Measurements from ENCODE around the gene DPH1.

The DPH1 gene

DNA sequence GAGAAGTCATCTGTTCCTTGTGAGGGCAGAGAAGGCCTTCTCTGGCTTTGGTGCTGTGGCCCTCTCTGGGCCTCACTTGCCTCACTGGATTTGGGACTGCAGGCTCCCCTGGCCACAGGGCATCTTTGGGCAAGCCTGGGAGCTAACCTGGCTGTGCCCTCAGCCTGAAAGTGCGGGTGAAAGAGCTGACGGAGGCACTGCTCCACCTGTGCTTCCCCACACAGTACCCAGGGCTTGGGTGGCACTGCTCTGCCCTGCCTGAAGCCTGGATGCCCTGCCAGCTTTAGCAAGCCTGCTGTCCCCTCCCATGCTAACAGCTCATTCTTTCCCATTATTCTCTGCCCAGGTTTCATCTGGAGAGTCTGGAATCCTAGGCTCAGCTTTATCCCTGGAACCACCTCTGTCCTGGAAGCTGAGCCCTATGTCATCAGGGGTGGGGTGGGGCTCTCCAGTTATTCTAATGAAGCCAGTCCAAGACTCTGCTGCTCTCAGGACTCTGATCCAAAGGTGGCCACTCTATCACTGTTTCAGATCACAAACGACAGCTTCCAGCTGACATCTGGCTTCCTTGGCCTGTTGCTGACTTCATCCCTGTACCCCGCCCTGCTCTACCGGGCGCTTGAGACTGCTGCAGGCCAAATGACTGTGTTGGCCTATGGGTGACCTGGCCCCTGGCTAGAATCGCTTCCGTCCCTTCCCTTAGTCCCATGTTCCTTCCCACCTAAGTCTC is 54.2 kb downstream of the DPH1 start:
- DNase-seq = no peak

DNA sequence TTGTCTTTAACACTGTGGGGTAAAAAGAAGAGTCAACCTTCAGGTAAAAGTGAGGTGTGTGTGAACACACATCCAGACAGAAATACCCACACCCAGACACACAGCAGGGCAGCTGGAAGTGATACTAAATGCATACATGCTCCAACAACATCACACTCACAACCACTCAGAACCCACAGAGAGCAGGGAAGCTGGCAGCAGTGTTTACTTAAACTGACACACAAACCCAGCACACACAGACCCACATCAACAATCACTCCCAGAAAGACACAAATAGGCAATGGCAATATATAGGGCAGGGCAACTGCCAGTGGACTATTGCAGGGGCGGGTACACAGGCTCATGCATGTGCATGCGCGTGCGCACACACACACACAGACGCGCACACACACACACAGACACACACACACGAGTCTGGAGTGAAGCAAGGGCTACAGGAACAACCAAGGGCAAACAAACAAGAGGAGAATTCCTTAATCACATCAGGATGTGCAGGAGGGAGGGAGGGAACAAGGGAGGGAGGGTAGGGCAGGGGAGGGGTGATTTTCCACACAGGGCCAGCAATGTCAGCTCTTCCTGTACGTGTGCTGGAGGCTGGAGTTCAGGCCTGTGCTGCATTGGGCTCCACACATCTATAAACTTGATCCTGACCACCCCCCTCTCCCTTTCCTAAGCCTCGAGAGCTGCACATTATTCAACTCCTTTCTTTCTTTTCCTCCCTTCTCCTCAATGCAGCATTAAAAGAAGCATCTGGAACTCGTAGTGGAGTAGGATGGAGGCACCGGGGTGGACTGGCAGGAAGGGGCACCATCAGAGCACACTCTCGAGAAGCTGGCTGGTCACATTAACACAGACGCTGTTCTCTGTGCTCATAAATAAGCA is 55.1 kb downstream of the DPH1 start:
- DNase-seq = no peak

- no peak for DNase-seq
These were observed 55.6 kb downstream of the DPH1 start for GRCh38 chr17:2085648-2085949.

DNA sequence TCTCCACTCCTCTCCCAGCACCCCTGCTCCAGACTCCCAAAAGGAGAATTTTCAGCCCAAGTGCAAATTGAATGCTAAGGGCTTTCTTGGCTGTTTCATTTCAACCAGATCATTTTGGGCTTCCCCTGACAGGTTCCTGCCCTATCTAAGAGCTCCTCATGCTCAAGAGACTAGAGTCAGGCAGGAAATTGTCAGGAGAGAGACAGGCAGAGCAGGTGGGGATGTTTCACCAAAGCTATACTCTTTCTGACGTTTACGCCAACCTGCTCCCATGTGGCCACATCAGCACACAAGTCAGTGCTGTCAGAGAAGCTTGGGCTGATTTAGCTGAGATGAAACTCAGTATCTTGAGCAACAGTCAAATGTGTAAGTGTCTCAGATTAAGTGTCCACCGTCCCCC is 56.4 kb downstream of the DPH1 start:
- DNase-seq = no peak

DNA sequence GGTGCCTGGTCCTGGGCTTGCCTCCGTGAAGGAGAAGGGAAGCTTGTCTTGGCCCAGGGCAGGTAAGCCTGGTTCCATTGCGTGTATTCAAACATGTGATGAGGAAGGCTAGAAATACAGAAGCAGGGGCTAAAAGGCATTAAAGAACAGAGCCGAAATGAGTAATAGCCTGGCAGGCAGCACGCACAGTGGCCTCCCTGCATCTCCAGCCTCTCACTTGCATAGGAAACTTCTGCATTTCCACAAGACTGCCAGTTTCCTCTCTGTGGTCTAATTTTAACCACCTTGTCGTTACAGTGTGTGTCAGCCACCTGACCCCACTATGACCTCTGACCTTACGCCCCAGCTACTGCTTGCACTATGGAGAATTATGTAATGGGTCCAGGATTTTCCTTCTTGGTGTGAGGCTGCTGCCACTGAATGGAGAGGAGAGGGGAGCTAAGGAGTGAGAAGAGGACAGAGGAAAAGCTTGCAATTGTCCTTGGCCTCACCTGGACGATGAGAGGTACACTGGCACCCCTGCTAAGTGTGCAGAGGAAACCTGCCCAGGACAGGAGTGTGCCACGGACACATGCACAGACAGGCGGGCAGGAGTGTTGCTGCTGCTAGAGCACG is 57.8 kb downstream of the DPH1 start:
- DNase-seq = no peak

DNA sequence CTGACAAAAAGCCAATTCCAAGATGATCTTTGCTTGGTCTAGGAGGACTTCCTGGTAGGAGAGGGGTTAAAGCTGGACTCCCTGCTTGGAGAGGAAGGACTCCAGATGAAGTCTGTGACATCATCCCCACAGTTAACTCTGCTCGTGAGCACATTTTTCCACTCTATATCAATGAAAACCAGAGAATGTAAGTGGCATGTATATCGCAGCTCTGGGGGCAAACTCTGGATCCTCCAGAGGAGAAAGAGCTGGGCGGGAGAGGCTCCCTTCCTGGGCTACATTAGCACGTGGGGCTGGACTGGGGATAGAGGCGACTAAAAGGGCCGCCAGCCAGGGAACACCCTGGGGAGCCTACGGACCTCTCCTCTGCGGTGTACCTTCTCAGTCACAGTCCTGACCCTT is 59.1 kb downstream of the DPH1 start:
- DNase-seq = no peak

GRCh38 chr17:2090210-2090641 is 60.3 kb downstream of the DPH1 start:
- DNase-seq = no peak

- DNase-seq = no peak
These were observed 61.0 kb downstream of the DPH1 start for GRCh38 chr17:2090804-2091534.

DNA sequence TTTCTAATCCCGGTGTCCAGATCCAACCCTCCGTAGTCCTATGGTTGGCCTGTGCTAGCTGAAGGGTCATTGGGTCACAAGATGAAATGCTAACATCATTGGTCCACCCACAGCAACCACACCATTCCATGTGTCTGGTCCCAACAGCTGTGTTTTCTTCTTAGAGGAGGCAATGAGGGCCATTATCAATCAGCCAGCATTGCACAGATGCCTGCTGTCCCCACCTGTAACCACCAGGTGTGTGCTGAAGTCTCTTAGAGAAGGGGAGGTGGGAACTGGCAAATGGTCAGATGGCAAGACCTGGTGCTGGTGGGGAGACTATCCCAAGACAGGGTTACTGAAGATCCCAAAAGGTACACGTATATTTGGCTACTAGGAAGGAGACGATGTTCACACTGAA is 62.3 kb downstream of the DPH1 start:
- no peak for DNase-seq

GRCh38 chr17:2093349-2093748 is 63.4 kb downstream of the DPH1 start:
- no peak for DNase-seq
